LHCN-M2 (cell line): ENCODE results near the gene PRKCH. TPM values are rescaled to one million over a fixed set of nuclear protein-coding genes. Genes with fewer than 3 reads are reported as not detected.

Experiments used
- DNase-seq: peaks from one replicate; pipeline ENCODE4 v3.0.0-alpha.2; 2012; ENCODE audit warnings: low read depth
- total RNA-seq: library from RNA; depleted of rRNA; stranded (reverse); fragments of >200 nt; gene quantifications from 2 replicates; pipeline ENCODE4 v1.2.3, GENCODE V29; 2014

The PRKCH gene
- total RNA-seq, 1 experiment from 2014 or later = 13.8 TPM

DNA sequence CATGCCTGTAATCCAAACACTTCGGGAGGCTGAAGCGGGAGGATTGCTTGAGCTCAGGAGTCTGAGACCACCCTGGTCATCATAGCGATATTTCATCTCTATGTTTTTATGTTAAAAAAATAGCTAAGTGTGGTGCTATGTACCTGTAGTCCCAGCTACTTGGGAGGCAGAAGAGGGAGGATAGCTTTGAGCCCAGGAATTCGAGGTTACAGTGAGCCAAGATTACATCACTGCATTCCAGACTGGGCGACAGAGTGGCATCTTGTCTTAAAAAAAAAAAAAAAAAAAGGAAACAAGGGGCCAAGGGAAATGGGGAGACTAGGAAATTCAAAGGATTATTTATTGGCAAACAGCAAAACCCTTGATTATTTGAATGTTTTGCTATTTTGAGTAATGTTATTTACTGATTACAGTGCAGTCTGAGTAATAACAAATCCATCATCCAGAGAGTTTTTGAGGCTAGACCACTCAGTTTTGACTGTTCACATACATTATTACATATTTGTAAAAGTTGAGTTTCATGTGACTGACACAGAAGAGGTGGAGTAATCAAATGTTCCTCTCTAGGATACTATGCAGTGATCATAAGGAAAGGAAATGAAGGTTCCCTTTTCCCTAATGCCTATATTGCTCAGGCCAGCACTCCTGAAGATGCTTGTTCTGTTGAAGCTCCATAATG lies 40.8 kb downstream of the PRKCH start:
- DNase-seq = no peak

DNA sequence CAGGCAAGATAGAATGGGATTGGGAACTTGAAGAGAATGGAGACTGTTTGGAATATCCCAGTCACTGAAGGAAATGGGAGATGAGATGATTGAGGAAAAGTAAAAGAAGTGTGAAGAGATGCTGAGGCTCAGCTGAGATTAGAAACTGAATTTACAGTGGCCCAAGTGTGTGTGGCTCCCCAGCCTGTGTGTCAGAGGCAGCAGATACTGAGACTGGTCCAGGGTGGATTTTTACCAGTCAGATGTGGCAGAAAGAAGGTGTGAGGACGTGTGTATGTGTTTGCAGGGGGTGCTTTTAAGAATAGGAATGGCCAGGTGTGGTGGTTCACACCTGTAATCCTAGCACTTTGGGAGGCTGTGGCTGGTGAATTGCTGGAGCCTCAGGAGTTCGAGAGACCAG lies 42.9 kb downstream of the PRKCH start:
- no peak for DNase-seq

DNA sequence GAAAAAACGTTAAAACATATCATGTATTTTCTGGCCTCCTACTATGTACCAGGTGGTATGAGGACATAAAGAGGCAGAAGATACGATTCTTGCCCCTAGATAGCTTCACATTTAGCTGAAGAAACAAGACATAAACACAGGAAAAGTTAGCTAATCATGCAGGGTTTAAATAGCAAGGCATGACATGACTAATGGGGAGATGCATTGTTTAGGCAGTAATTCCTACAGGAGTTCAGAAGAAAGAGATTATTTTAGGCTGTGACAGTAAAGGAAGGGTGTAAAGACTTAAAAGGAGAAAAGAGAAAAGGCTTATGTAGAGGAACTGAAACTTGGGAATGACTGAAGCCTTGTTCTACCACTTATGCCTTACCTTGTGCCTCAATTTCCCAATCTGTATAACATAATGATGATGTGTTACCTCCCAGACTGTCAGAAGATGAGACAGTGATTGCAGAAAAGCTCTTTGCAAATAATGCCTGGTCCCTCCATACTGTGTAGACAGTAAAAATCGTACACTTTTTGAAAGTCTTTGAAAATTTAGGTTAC lies 44.4 kb downstream of the PRKCH start:
- no peak for DNase-seq

DNA sequence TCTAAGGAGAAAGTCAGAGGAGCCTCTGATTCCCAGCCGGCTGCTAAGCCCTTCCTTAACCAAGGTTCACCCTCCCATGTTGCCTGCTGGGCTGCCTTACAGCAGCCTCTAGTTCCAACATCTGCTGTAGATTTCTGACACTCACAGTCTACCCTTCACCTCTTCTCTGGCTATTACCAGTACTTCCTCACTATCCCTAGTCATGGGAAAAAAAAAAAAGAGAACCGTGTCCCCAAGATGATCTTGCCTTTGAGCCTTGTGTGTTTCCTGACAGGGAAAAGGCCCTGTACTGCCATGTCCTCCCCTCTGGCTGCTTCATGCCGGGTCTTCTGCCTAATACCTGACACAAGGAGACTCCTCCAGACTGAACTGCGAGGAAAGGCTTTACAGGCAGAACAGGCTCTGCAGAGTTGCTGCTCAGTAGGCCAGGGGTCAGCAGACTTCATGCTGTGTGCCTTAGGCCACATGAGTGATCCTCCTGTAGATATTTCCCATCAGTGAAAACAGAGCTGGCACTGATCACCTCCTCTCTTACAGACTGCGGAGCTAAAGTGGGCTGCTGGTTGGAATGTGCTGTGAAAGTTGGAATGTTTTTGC lies 46.8 kb downstream of the PRKCH start:
- DNase-seq = no peak

DNA sequence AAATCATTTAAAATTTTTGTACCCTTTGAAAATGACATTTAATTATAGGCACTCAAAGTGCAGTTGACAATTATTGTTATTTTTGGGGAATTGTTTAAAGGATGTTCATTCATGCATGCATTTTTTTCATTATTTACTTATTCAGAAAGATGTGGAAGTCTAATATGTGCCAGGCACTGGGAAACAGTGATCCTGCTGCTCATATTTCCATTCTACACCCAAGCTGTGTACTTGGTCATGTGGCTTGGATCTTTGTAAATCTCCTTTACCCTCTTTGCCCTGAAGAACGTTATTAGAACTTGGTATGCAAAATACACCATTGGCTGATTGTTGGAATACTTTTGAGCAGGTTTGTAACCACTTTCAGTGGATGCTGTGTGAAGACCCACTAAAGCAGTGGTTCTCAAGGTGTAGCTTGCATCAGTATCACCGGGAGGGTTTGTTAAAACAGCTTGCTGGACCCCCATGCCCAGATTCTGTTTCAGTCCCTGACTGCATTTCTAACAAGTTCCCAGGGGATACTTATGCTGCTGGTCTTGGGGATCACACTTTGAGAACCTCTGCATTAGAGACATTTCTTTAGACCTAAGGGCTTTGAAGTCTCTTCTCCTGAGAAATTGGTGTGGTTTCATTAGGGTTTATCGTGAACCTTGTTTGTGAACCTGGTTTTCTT lies 47.5 kb downstream of the PRKCH start:
- no peak for DNase-seq

DNA sequence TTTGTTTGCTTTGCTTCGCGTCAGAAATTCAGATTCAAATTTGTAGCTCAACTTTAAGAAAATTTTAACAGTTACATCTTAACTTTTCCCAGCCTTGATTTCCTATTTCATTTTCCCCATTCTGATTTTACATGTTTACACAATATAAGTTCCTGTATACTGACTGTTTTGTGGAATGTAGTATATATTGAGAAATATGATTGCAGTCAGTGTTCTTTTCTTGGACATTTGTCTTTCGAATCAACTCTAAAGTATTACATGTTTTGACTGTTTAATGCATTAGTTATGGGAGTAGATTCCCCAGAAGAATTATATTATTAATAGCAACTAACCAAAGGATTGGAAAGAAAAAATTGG lies 48.1 kb downstream of the PRKCH start:
- DNase-seq = no peak

DNA sequence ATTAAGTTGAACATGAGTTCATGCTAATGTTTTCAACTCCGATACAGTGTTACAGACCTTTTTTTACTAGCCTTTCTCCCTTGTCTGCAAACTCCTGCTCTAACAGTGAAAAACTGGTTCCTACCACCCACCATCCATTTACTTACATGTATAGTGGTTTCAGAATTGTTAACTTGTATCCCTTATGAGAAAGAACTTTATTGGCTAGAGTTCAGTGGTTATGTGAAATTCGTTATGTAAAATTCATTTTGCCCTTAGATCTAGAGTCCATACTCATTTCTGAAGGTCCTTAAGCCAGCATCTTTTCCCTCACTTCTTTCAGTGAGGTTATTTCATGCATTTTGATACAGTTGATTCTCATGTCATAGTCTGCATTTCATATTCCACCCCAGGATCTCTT lies 51.0 kb downstream of the PRKCH start:
- DNase-seq = no peak

DNA sequence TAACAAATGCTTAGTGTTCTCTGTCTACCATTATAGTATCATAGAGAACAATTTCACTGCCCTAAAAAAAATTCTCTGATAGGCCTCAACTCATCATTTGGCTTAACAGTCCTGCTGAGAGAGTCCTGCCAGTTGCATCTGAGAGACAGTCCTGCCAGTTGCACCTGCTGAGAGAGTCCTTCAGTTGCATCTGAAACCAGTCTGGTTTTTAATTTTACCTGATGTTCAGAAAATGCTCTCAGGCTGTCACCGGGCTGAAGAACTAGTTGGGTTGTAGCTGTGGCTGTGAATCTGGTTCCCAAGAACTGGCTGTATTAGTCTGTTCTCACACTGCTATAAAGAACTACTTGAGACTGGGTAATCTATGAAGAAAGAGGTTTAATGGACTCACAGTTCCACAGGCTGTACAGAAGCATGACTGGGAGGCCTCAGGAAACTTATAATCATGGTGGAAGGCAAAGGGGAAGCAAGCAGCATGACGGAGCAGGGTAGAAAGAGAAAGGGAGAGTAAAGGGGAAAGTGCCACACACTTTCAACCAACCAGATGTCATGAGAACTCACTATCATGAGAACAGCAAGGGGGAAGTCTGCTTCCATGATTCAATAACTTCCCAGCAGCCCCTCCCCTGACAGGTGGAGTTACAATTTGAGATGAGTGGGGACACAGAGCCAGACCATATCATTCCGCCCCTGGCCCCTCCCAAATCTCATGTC lies 51.6 kb downstream of the PRKCH start:
- no peak for DNase-seq

DNA sequence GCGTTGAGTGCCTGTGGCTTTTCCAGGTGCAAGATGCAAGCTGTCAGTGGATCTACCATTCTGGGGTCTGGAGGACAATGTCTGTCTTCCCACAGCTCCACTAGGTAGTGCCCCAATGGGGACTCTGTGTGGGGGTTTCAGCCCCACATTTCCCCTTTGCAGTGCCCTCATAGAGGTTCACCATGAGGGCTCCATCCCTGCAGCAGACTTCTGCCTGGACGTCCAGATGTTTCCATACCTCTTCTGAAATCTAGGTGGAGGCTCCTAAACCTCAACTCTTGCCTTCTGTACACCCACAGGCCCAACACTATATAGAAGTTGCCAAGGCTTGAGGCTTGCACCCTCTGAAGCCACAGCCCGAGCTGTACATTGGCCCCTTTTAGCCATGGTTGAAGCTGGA lies 52.9 kb downstream of the PRKCH start:
- no peak for DNase-seq

DNA sequence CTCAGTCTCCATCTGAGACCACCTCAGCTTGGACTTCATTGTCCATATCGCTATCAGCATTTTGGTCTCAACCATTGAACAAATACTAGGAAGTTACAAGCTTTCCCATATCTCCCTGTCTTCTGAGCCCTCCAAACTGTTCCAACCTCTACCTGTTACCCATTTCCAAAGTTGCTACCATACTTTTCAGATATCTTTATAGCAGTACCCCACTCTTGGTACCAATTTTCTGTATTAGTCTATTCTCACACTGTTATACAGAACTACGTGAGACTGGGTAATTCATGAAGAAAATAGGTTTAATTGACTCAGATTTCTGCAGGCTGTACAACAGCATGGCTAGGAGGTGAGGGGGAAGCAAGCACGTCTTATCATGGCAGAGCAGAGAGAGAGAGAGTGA lies 53.8 kb downstream of the PRKCH start:
- no peak for DNase-seq

DNA sequence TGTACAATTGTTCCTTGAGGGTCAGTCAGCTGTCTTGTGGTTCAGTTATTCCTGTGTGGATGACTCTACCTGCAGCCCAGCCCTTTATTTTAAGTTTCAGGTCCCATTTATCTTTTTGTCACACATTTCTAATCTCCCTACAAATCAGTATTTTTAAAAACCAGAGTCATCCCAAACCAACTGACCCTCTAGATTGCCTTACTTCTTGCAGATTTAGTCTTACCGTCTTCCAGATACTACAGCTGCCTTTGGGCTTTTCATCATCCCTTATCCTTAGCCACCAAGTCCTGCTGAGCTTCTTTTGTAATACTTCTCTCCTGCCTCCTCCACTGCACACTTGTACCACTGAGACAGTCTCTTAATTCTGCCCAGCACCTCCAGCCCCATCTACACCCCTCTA lies 54.9 kb downstream of the PRKCH start:
- no peak for DNase-seq

DNA sequence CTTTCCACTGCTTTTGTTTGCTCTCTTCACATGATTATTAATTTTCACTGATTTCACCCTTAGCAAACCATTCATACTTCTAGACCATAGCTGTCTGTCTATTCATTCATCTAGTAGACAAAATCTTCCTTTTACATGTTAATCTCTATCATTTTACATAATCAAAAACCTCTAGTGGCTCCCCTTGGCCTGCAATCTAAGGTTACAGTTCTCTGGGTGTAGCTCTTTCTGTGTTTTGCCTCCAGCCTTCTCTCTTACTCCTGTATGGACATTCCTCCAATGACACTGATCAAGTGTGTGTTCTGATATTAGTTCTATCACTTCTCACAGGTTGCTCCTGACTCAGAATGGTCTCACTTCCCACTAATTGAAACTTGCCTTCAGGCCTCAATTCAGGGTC lies 56.4 kb downstream of the PRKCH start:
- DNase-seq = no peak

DNA sequence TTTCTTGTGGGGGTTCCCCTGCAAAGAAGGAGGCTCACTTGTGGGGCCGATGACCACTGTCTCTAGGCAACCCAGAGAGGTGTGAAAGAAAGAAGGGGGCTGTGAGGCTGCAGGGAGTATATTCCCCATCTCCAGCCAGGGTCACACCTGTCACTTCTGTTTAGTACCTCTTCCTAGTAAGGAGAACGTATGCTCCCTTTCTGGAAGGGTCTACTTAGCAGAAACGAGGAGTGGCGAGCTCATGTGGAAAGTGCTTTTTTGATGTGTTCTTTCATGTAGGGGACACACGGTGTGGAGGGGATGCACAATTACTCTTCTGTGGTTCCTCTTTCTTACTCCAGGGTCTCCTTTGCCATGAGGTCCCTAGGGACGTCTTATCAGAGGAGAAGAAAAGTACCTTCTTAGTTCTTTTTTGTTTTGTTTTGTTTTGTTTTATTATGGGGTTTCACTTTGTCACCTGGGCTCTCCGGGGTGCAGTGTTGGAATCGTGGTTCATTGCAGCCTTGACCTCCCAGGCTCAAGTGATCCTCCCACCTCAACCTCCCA lies 58.3 kb downstream of the PRKCH start:
- DNase-seq = no peak

DNA sequence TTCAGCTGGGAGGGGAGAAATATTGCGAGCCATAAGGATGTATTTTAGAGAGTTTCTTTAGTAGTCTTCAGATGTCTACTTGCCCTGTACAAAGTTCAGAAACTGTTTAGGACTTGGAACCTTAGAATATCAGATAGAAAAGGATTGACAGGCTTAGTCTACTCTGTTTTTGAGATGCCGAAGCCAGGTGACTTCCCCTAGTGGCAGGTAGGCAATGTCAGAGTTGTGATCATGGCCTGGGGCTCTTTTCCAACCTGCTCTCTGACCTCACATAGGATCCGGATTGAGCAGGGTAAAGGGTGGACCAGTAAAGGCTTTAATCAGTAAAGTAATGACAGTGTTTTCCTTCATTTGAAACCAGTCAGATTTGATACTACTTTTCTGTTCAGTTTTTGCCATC lies 59.6 kb downstream of the PRKCH start:
- no peak for DNase-seq

DNA sequence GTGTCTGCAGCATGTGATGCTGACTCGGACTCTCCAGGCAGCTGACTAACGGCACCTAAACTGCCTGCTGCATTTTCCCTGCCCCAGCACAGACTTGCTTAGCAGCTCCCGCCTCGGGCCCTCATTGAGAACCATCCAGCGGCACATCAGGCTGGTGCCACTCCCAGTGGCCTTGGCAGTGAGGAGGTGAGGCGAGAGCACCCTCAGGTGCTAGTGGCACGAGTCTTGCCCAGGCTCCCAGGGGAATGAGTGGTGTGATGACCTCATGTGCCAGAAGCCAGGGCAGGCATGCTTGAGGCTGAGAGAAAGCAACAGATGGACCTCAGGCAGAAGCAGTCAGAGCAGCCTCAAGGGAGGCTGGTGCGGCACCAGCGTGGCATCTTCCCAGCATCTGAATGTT lies 60.2 kb downstream of the PRKCH start:
- DNase-seq = peak; percentile 89

DNA sequence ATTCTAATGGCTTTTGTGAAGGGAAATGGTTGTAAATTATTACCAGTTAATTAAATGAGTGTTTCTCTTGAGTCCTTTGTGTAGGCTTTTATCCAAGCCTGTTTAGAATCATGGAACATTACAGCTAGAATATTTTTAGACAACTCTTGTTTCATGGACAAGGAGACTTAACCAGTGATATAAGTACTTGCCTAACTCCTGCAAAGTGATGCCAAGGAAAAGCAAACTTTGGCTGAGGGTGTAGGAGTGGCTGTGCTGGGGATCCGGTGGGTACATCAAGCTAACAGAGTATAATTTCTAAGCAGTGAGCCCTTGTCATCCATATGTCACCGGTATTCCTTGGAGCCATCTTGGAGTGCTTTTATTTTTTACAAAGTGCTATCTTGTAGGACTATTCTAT lies 61.5 kb downstream of the PRKCH start:
- no peak for DNase-seq

DNA sequence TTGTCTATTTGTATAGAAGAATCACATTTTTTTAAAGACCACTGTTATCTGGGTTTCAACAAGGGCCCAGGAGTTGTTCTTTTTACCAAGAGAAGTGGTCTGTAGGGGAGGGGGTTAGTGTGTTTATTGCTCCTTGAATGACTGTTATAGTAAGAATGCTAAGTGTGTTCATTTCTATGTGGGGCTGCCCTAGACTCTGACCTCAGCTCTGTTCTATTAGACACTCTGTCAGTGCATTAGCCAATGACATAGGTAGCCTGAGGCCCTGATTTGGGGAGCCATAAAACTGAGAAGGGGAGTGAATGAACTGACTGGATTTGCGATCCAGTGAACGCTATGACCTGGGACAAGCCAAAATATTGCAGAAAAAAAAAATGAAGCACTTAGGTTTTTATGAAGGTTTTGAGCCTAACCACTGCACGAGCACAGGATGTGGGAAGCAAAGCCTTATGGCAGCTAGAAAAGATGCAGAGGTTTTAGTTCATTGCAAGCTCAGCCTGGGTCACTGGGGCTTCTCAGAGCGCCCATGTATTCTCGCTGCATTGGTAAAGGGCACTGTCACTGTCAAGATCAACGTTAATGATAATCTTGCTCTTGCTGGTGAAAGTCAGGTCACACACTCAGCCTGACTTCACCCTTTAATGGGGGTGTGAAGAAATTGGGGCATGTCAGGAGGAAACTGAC lies 63.8 kb downstream of the PRKCH start:
- DNase-seq = no peak

DNA sequence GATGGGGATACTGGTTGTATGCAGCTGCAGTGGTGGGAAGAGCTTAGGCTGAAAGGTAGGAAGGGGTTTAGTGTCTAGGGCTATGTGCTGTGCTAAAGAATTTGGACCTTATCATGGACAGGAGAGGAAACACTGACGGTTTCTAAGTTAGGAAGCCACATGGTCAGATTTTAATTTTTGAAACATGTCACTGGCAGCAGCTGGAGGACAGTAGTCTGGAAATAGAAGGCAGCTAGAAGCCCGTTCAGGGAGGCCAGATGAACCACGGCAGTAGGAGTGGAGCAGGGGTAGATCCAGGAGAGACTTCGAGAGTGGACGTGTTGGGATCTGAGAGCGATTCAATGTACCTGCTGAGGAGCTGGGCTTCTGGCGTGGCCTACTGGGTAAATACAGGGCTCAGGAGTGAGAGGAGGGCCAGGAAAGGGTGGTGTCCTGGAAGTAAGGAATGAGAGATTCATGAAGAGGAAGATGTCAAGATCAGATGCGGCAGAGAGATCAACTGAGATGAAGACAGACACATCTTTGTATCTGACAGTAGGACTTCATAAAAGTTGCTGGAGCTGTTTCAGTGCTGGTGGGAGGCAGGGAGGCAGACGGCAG lies 64.9 kb downstream of the PRKCH start:
- no peak for DNase-seq

DNA sequence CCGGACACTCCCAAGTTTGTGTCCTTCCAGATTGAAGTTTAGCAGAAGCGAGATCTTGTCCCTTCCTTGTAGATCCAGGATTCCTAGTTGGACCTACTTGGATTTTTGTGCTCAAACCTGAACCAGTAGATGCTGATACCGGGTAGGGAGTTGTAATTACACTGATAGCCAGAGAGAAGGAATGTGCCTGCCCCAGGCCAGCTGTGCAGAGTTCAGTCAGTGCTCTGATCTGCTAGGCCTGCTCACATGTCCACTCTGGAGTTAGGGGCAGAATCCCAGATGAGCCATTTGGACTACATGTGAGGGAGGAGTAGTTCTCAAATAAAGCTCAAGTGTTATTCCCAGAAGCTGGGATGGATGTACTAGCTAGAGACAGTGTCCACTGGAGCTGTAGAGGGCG lies 65.7 kb downstream of the PRKCH start:
- peak; percentile 26 for DNase-seq

DNA sequence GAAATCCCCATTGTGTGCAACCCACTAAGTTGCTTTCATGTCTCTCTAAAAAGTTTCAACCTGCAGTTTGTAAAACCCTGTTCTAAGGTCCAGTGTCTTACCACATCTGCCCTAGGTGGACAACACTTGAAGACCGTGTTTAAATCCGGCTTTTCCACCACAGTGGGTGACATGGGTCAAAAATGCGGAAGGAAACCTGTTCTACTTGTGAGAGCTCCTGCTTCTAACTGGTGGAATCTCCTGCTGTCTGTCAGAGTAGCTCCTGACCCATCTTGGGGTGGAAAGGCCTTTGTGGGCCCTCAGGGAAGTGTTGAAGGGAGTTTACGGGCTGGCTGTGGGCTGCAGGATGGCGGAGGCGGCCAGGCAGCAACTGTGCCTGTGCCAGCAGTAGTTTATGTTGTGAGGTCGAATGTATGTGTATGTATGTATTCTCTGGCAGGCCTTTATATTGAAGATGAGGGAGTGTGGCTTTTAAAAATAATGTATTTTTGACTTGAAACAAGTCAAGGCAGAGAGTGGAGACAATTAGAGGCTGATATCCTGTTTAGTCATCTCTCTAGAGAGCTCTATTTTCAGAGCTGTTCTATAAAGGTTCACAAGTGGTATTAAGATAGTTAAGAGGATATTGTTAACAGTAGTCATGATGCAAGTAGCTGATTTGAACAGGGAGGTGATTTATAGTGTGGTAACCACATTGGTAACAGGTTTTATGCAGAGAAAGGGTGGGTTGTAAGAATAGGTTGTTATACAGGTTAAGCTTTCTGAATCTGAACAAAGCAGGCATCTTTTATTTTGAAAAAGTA lies 67.0 kb downstream of the PRKCH start:
- DNase-seq = peak; percentile 84
